ENCODE measurements around the gene PCTP.
A peak's percentile ranks its signal among the peaks of the same experiment; 100 is the strongest.

PCTP gene

GRCh38 chr17:55728361-55728760 lies 22.5 kb upstream of the PCTP start:
- DNase-seq: no peak

- DNase-seq: no peak
Observed at GRCh38 chr17:55728833-55729232, 22.0 kb upstream of the PCTP start.

- no peak for DNase-seq
Observed at GRCh38 chr17:55729484-55729883, 21.4 kb upstream of the PCTP start.

- DNase-seq: no peak
Observed at GRCh38 chr17:55730380-55730779, 20.5 kb upstream of the PCTP start.

- no peak for DNase-seq
Observed at GRCh38 chr17:55730808-55731207, 20.0 kb upstream of the PCTP start.

- no peak for DNase-seq
Observed at GRCh38 chr17:55731586-55732250, 19.1 kb upstream of the PCTP start.

- no peak for DNase-seq
Observed at GRCh38 chr17:55734128-55734781, 16.6 kb upstream of the PCTP start.

GRCh38 chr17:55735731-55736405 lies 15.0 kb upstream of the PCTP start:
- DNase-seq: no peak

- DNase-seq: no peak
Observed at GRCh38 chr17:55737976-55738501, 12.8 kb upstream of the PCTP start.

GRCh38 chr17:55740511-55741355 lies 10.1 kb upstream of the PCTP start:
- no peak for DNase-seq

- DNase-seq: no peak
Observed at GRCh38 chr17:55741356-55741700, 9.5 kb upstream of the PCTP start.

GRCh38 chr17:55742272-55743102 lies 8.4 kb upstream of the PCTP start:
- no peak for DNase-seq

- DNase-seq: peak; percentile 17 to 76
Observed at GRCh38 chr17:55743103-55743679, 7.7 kb upstream of the PCTP start.

GRCh38 chr17:55745258-55745657 lies 5.6 kb upstream of the PCTP start:
- DNase-seq: no peak

- no peak for DNase-seq
Observed at GRCh38 chr17:55746466-55746865, 4.4 kb upstream of the PCTP start.

- DNase-seq: no peak
Observed at GRCh38 chr17:55747209-55747608, 3.6 kb upstream of the PCTP start.

GRCh38 chr17:55748841-55749240 lies 2.0 kb upstream of the PCTP start:
- DNase-seq: no peak

- no peak for DNase-seq
Observed at GRCh38 chr17:55749985-55750384, 866 bp upstream of the PCTP start.

GRCh38 chr17:55751720-55752250 lies 934 bp downstream of the PCTP start:
- DNase-seq: no peak

GRCh38 chr17:55756689-55757088 lies 5.8 kb downstream of the PCTP start:
- no peak for DNase-seq

- DNase-seq: no peak
Observed at GRCh38 chr17:55757659-55758058, 6.8 kb downstream of the PCTP start.

GRCh38 chr17:55758171-55758570 lies 7.3 kb downstream of the PCTP start:
- no peak for DNase-seq

All from NCI-H1930 (cell line).